Measurements from ENCODE around the gene SLC35G6.

DNA sequence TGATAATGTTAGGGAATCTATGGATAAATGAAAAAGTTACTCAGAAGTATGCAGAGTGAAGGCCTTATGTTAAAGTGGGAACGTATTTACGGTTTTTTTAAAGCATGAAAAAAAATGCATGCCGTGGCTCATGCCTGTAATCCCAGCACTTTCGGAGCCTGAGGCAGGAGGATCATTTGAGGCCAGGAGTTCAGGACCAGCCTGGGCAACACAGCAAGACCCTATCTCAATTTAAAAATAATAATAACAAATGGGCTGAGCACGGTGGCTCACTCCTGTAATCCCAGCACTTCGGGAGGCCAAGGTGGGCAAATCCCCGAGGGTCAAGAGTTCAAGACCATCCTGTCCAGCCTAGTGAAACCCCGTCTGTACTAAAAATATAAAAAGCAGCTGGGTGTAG, 8.9 kb downstream of the SLC35G6 start:
- TF ChIP-seq SIN3A (IDR thresholded peaks at IDR 0.05; ENCODE audit: borderline replicate concordance, insufficient read depth, low read length): no peak
- no peak for TF ChIP-seq TAF1 (IDR thresholded peaks at IDR 0.05; ENCODE audit: borderline replicate concordance, insufficient read depth, low read length)
- no peak for TF ChIP-seq POLR2AphosphoS5 (IDR thresholded peaks at IDR 0.05; ENCODE audit: low read depth, low read length)

All from PFSK-1 (cell line).